Suprapubic skin (tissue), 4 donors: Measurements from ENCODE around the gene XXYLT1. TPM values are rescaled to one million over a fixed set of nuclear protein-coding genes. Genes with fewer than 3 reads are reported as not detected.
"Not testable (repeated sequence)": the region's sequence is repeated elsewhere in the genome, so short reads cannot be mapped to it uniquely, and the experiment has no call there.

Experiments used
- DNase-seq, 2 donors: peaks; one replicate each; pipeline ENCODE4 v3.0.0-alpha.2; 2019; ENCODE audit warnings: low spot score in 2 of 2
- H3K27ac ChIP-seq: fragments of 200-600 bp; sonication (generic); one replicate; pipeline ENCODE4 v1.5.1; 2019
- H3K27me3 ChIP-seq: fragments of 200-600 bp; sonication (generic); one replicate; pipeline ENCODE4 v1.5.1; 2019
- H3K36me3 ChIP-seq: fragments of 200-600 bp; sonication (generic); one replicate; pipeline ENCODE4 v1.5.1; 2019
- H3K4me1 ChIP-seq: fragments of 200-600 bp; sonication (generic); one replicate; pipeline ENCODE4 v1.5.1; 2019
- H3K4me3 ChIP-seq: fragments of 200-600 bp; sonication (generic); one replicate; pipeline ENCODE4 v1.5.1; 2019; ENCODE audit warnings: mild to moderate bottlenecking
- H3K9me3 ChIP-seq: fragments of 200-600 bp; sonication (generic); one replicate; pipeline ENCODE4 v1.5.1; 2019
- EP300 ChIP-seq: sonication (generic); formaldehyde crosslinking; IDR thresholded peaks from one replicate; pipeline ENCODE4 v1.6.1; 2017; ENCODE audit warnings: antibody characterized with exemption
- POLR2A ChIP-seq, 2 donors: fragments of 450-650 bp; IDR thresholded peaks; one replicate each; pipeline ENCODE4 v1.6.1; 2017; ENCODE audit warnings: antibody characterized with exemption in 2 of 2, mild to moderate bottlenecking in 2 of 2, moderate library complexity in 2 of 2
- POLR2AphosphoS5 ChIP-seq, 3 donors: sonication (generic); formaldehyde crosslinking; IDR thresholded peaks; one replicate each; pipeline ENCODE4 v1.6.1; 2017; ENCODE audit warnings: antibody characterized with exemption in 3 of 3
- WGBS: methylation state at CpG from one replicate; pipeline ENCODE4 v1.1.5; 2018; 5-methylcytosine and 5-hydroxymethylcytosine counted together
- total RNA-seq, 4 donors: library from RNA; depleted of rRNA; stranded (reverse); fragments of >200 nt; gene quantifications; one replicate each; pipeline ENCODE4 v1.1.0, GENCODE V29; 2016
- TF ChIP-seq, protein P1 (sequence below), 2 donors: fragments of 200-600 bp in 1 of 2; fragments of 450-650 bp in 1 of 2; sonication (generic) in 1 of 2; IDR thresholded peaks; one replicate each; pipeline ENCODE4 v1.5.1; 2016 to 2019; ENCODE audit warnings: antibody characterized with exemption in 2 of 2, mild to moderate bottlenecking in 1 of 2, moderate library complexity in 1 of 2

XXYLT1 gene
- total RNA-seq, 4 donors from 2014 or later, result 8.0 to 19.4 (median 13.2) TPM

DNA sequence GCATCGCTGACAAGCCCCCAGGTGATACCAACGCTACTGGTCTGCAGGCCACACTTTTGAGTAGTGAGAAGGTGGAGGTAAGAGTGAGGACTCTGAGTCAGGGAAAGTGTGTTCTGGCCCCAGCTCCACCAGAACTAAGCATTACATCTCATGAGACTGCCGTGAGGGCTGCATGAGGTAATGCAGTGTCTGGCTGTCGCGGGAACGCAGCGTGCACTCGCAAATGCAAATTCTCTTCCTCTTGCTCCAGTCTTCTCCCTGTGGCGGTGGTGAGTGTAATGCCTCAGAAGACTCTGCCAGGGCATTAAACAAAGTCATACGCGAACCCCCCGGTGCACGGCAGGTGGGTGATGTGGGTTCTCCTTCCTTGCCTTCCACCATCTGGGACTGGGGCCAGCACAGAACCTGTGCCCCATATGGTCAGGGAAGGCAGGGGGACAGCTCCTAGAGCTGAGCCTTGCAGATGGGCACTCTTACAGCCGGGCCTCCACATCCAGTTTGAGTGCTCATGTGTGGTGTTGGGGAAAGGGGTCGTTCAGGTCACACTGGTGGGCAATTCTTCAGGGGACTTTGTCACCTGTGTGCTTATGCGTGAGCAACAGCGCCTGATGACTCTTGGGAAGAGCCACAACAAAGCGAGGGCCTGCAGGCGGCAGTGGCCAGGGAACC is 175.8 kb downstream of the XXYLT1 start:
- peaks cover 6% of the 10 kb centered on the region for H3K4me1 ChIP-seq
- H3K9me3 ChIP-seq, result no peaks in the 10 kb centered on the region
- H3K27ac ChIP-seq, result no peak overlapping the region
- no peaks in the 10 kb centered on the region for H3K27me3 ChIP-seq
- no peak for DNase-seq
- no peaks in the 10 kb centered on the region for H3K36me3 ChIP-seq
- no peak for TF ChIP-seq POLR2AphosphoS5 (IDR thresholded peaks at IDR 0.05)
- TF ChIP-seq POLR2A (IDR thresholded peaks at IDR 0.05), result no peak
- TF ChIP-seq EP300, result no peak
- TF ChIP-seq, protein P1, sequence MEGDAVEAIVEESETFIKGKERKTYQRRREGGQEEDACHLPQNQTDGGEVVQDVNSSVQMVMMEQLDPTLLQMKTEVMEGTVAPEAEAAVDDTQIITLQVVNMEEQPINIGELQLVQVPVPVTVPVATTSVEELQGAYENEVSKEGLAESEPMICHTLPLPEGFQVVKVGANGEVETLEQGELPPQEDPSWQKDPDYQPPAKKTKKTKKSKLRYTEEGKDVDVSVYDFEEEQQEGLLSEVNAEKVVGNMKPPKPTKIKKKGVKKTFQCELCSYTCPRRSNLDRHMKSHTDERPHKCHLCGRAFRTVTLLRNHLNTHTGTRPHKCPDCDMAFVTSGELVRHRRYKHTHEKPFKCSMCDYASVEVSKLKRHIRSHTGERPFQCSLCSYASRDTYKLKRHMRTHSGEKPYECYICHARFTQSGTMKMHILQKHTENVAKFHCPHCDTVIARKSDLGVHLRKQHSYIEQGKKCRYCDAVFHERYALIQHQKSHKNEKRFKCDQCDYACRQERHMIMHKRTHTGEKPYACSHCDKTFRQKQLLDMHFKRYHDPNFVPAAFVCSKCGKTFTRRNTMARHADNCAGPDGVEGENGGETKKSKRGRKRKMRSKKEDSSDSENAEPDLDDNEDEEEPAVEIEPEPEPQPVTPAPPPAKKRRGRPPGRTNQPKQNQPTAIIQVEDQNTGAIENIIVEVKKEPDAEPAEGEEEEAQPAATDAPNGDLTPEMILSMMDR (IDR thresholded peaks at IDR 0.05), result no peak
- H3K4me3 ChIP-seq, result no peak overlapping the region
- 92% methylated on average over 17 of the region's 19 CpGs for WGBS

DNA sequence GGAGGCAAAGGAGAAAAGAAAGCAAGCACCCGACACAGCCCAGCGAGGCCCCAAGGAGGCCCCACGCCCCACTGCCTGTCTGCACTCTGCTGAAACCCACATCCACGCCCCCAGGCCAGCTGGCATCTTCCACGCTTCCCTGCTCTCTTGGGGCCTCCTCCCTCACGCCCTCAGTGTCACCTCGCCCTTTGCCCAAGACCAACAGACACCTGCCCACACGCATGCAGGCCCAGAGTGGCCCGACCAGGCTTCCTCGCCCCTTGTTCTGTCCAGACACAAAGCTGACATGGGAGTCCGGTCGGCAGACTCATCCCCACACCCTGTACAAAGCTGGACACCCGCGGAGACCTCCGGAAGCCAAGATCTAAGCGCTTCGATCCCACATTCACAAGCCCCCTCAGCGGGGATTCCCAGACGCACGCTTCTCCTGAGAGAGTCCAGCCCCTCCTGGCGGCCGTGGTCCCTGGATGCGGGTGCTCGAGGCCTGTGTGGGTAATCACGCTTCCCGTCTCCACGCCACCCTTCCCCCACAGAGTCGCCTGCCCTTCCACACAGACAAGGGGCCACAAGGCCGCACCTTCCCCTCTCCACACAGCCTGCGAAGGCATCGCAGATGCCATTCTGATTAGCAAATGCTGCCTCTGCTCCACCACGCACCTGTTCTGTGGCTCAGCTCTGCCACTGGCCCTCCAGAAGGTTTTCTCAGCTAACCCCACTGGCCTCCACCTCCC is 176.6 kb downstream of the XXYLT1 start:
- no peak for DNase-seq
- TF ChIP-seq POLR2A (IDR thresholded peaks at IDR 0.05) (no peak), EP300 (no peak)
- Histone ChIP-seq H3K36me3 (no peaks in the 10 kb centered on the region), H3K27me3 (no peaks in the 10 kb centered on the region), H3K9me3 (no peaks in the 10 kb centered on the region), H3K4me3 (no peak overlapping the region), H3K4me1 (peaks cover 6% of the 10 kb centered on the region), H3K27ac (no peak overlapping the region)
- WGBS, result 87% methylated on average over 32 of the region's 32 CpGs

DNA sequence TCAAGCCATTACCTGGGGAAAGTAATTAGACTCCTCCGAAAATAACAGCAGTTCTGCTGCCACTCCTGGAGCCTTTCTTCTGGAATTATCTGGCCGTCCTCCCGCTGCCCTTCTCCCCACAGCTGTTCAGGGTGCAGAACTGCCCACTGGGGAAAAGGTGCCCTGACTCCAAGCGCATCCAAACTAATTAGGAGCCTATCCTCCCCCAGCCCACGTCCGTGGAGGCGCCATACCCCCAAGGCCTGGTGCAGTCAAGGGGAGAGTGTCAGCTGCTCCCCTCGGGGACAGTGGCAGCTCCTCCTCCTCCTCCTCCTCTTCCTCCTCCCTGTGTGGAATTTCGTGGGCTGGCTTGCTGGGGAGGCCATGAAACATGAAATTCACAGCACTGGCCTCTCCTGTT is 177.2 kb downstream of the XXYLT1 start:
- peaks cover 6% of the 10 kb centered on the region for H3K4me1 ChIP-seq
- TF ChIP-seq POLR2A (IDR thresholded peaks at IDR 0.05) (no peak), EP300 (no peak), POLR2AphosphoS5 (IDR thresholded peaks at IDR 0.05) (no peak)
- TF ChIP-seq, protein P1 (IDR thresholded peaks at IDR 0.05), result no peak
- DNase-seq, result no peak

DNA sequence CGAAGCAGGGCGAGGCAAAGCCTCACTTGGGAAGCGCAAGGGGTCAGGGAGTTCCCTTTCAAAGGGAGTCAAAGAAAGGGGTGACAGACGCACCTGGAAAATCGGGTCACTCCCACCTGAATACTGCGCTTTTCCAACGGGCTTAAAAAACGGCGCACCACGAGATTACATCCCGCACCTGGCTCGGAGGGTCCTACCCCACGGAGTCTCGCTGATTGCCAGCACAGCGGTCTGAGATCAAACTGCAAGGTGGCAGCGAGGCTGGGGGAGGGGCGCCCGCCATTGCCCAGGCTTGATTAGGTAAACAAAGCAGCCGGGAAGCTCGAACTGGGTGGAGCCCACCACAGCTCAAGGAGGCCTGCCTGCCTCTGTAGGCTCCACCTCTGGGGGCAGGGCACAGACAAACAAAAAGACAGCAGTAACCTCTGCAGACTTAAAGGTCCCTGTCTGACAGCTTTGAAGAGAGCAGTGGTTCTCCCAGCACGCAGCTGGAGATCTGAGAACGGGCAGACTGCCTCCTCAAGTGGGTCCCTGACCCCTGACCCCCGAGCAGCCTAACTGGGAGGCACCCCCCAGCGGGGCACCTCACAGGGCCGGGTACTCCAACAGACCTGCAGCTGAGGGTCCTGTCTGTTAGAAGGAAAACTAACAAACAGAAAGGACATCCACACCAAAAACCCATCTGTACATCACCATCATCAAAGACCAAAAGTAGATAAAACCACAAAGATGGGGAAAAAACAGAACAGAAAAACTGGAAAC is 182.9 kb downstream of the XXYLT1 start:
- peak; percentile 37 to 45 for DNase-seq
- not testable (repeated sequence) for H3K27ac ChIP-seq, H3K4me1 ChIP-seq, H3K36me3 ChIP-seq, H3K9me3 ChIP-seq, H3K27me3 ChIP-seq
- peak overlapping the region; percentile 36 for H3K4me3 ChIP-seq
- 4% methylated on average over 9 of the region's 25 CpGs for WGBS

More for the DNA sequence above, 177.2 kb downstream of the XXYLT1 start:
- Histone ChIP-seq H3K36me3 (no peaks in the 10 kb centered on the region), H3K9me3 (no peaks in the 10 kb centered on the region), H3K4me3 (no peak overlapping the region), H3K27me3 (no peaks in the 10 kb centered on the region), H3K27ac (no peak overlapping the region)
- 72% methylated on average over 8 of the region's 9 CpGs for WGBS

DNA sequence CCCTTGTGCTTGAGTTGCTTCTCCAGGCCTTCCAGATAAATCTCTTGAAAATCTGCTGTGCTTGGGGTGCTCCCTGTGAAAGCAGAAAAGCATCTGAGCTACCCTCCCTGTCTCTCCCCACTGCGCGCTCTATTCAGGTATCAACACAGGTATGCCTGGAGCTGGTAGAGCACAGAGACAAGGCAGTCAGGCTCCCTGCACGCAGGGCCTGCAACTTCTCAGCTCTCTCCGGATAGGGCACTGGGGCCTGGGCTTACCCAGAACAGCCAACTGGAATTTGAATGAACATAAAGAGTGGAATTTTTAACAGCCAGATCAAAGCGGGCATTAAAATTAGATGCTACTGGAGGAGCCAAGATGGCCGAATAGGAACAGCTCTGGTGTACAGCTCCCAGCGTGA is 183.6 kb downstream of the XXYLT1 start:
- no peaks in the 10 kb centered on the region for H3K9me3 ChIP-seq
- no peak overlapping the region for H3K27ac ChIP-seq
- H3K4me1 ChIP-seq, result no peaks in the 10 kb centered on the region
- peak overlapping the region; percentile 36 for H3K4me3 ChIP-seq
- H3K36me3 ChIP-seq, result no peaks in the 10 kb centered on the region
- WGBS, result 36% methylated on average over 7 of the region's 7 CpGs
- DNase-seq, result peak; percentile 35 to 61
- H3K27me3 ChIP-seq, result no peaks in the 10 kb centered on the region
- no peak for TF ChIP-seq EP300
- TF ChIP-seq, protein P1 (IDR thresholded peaks at IDR 0.05), result no peak
- no peak for TF ChIP-seq POLR2A (IDR thresholded peaks at IDR 0.05)
- no peak for TF ChIP-seq POLR2AphosphoS5 (IDR thresholded peaks at IDR 0.05)

DNA sequence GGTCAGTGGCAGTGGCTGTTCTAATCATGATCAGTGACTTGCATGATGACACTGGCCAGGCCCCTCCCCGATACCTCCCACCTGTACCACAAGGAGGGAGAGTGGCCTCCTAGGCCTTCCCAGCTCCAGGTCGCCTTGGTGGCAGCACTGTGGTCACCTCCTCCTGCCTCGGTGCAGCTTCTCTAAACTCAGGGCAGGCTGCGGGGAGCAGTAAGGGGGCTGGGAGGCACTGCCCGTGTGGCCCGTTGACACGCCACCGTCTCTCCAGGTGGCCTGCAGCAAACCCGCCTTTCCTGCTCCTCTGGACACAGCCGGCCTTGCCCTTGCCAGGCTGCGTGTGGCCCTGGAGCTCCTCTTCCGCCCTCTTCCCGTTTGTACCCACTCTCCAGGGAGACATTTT is 184.1 kb downstream of the XXYLT1 start:
- WGBS, result 78% methylated on average over 9 of the region's 13 CpGs
- Histone ChIP-seq H3K27me3 (no peaks in the 10 kb centered on the region), H3K27ac (no peak overlapping the region), H3K9me3 (no peaks in the 10 kb centered on the region), H3K4me1 (no peaks in the 10 kb centered on the region), H3K4me3 (no peak overlapping the region), H3K36me3 (no peaks in the 10 kb centered on the region)
- TF ChIP-seq EP300 (no peak), POLR2AphosphoS5 (IDR thresholded peaks at IDR 0.05) (no peak)
- DNase-seq, result peak; percentile 52 to 70
